Hematopoietic multipotent progenitor cell treated with erythropoietin and hydrocortisone succinate and interleukin-3 and kit ligand, for 17 days (in vitro differentiated cells): ENCODE data around the gene IL10.

Experiments used
- DNase-seq: peaks from one replicate; pipeline ENCODE4 v3.0.0-alpha.2; 2015; ENCODE audit warnings: low spot score

The IL10 gene

GRCh38 chr1:206734499-206735142, 37.7 kb downstream of the IL10 start:
- peak; percentile 45 for DNase-seq

DNA sequence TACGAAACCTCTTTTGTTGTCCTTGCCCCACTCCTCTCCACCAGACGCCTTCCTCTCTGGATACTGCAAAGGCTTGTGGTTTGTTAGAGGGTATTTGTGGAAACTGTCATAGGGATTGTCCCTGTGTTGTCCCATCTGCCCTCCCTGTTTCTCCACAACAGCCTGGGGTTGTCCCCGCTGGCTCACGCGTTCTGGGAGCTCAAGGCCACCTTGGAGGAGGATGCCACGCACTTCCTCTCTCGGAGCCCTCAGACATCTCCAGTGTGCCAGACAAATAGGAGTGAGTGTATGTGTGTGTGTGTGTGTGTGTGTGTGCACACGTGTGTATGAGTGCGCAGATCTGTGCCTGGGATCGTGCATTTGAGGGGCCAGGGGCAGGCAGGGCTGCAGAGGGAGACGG, 39.3 kb downstream of the IL10 start:
- no peak for DNase-seq

DNA sequence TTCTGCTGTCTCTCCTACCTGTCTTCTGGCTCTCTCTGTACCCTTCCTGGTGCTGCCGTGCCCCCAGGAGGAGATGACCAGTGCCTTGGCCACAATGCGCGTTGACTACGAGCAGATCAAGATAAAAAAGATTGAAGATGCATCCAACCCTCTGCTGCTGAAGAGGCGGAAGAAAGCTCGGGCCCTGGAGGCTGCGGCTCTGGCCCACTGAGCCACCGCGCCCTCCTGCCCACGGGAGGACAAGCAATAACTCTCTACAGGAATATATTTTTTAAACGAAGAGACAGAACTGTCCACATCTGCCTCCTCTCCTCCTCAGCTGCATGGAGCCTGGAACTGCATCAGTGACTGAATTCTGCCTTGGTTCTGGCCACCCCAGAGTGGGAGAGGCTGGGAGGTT, 39.8 kb downstream of the IL10 start:
- no peak for DNase-seq

GRCh38 chr1:206729507-206729906, 42.8 kb downstream of the IL10 start:
- DNase-seq = no peak

DNA sequence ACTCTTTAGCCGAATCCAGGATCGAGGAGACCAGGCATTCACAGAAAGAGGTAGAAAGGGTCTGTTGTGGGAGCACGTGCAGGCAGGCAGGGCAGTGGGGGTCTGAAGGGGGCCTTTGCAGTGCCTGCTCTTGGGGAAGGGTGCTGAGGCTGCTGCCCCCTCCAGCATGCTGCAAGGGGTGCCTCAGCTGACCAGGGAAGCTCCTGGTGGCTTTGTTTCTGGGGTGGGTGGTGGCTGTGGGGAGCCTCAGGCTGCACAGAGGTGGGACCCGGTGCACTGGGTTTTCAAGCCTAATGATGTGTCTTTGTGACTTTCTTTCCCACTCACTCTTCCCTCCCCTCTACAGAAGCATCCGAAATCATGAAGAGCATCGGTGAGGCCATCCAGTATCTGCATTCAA, 43.2 kb downstream of the IL10 start:
- DNase-seq = no peak

DNA sequence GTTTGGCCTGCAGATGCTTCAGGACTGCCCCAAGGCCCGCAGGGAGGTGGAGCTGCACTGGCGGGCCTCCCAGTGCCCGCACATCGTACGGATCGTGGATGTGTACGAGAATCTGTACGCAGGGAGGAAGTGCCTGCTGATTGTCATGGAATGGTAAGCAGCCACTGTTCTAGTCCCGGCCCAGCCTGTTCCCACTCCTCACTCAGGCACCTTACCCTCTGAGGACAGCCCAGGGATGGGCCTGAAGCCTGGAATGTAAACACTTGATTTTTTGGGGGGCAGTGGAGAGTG, 43.7 kb downstream of the IL10 start:
- no peak for DNase-seq

GRCh38 chr1:206727981-206728696, 44.2 kb downstream of the IL10 start:
- no peak for DNase-seq

DNA sequence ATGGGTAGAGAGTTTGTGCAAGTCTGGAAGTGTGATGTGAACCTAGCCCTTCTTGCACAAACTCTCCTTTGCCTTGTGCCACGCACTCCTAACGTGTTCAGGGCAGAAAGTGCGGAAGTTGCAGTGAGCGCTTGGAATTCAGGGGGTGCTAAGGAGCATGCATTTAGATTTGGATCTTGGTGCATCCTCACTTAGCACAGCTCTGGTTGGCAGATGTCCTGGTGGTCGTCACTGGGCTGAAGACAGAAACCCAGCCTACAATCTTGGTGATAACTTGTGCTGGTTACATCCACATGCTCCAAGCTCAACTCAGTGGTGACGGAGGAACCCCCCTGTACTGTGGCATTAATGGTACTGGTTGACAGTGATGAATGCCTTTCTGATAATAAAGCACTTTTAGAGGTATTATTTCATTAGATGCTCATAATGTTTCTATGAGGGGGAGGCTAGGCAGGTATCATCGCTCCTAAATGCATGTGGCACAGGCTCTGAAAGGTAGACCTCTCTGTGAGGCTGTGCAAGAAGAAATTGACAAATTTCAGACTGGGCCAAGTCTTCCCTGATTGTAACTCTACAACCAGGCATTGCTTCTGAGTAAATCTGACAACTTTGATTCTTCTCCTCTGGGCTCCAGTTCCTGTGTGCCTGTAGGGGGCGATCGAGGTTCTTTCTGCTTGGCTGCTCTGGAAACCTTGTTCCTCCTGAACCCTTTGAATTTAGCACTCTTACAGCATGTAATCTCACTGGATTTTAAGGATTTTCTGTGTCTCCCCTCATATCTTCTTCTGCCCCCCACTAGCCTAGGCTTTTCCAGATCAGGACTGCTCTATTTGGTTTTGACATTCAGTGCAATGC, 47.0 kb downstream of the IL10 start:
- DNase-seq = peak; percentile 34

GRCh38 chr1:206723805-206724472, 48.4 kb downstream of the IL10 start:
- DNase-seq = no peak

GRCh38 chr1:206723462-206723804, 48.9 kb downstream of the IL10 start:
- DNase-seq = no peak

GRCh38 chr1:206722751-206723461, 49.4 kb downstream of the IL10 start:
- DNase-seq = no peak

- no peak for DNase-seq
Observed at GRCh38 chr1:206721454-206721853, 50.8 kb downstream of the IL10 start.

GRCh38 chr1:206719169-206719839, 53.0 kb downstream of the IL10 start:
- DNase-seq = no peak

GRCh38 chr1:206717674-206717989, 54.7 kb downstream of the IL10 start:
- no peak for DNase-seq
